A673 (cell line): Measurements from ENCODE around the gene NTNG2. TPM values are rescaled to one million over a fixed set of nuclear protein-coding genes. Genes with fewer than 3 reads are reported as not detected.

Experiments used
- BruUV-seq: library from RNA; stranded (reverse); fragments of 400-500 nt; replicated peaks from 2 replicates; lab custom pipeline; 2021; lab: Mats Ljungman, UMichigan
- CTCF ChIA-PET: fragments of 300-600 bp; sonication (Branson Sonifier 250); formaldehyde crosslinking; loops from one replicate; lab custom pipeline; 2022; ENCODE audit warnings: antibody characterized with exemption; lab: Charles Lee
- POLR2A ChIA-PET: fragments of 300-600 bp; sonication (Branson Sonifier 250); formaldehyde crosslinking; loops from one replicate; lab custom pipeline; 2022; ENCODE audit warnings: antibody characterized with exemption; ENCODE audit not compliant: low non-redundant PET; lab: Charles Lee
- DNase-seq: peaks from one replicate; pipeline ENCODE4 v3.0.0-alpha.2; 2015; ENCODE audit warnings: low spot score
- H3K27ac ChIP-seq: fragments of 200-600 bp; sonication (generic); 2 replicates; pipeline ENCODE4 v1.5.1; 2016; ENCODE audit warnings: mixed run types, low read depth, mild to moderate bottlenecking, mixed read lengths, antibody characterized with exemption, low read length; ENCODE audit not compliant: poor library complexity, severe bottlenecking
- H3K27me3 ChIP-seq: fragments of 200-600 bp; sonication (generic); replicated peaks from 2 replicates; pipeline ENCODE4 v1.6.1; 2017; ENCODE audit warnings: mixed run types, low read depth, mild to moderate bottlenecking, mixed read lengths, antibody characterized with exemption, low read length; ENCODE audit not compliant: insufficient read depth, poor library complexity
- H3K36me3 ChIP-seq: fragments of 200-600 bp; sonication (generic); 2 replicates; pipeline ENCODE4 v1.6.1; 2016; ENCODE audit warnings: mixed run types, mild to moderate bottlenecking, mixed read lengths, antibody characterized with exemption, low read length; ENCODE audit not compliant: insufficient read depth, poor library complexity, severe bottlenecking
- H3K4me1 ChIP-seq: fragments of 200-600 bp; sonication (generic); 2 replicates; pipeline ENCODE4 v1.6.1; 2017; ENCODE audit warnings: mixed run types, mild to moderate bottlenecking, mixed read lengths, antibody characterized with exemption, low read length; ENCODE audit not compliant: insufficient read depth, poor library complexity, severe bottlenecking
- H3K4me3 ChIP-seq: fragments of 200-600 bp; sonication (generic); 2 replicates; pipeline ENCODE4 v1.5.1; 2016; ENCODE audit warnings: low read depth, mixed run types, mild to moderate bottlenecking, mixed read lengths, low read length; ENCODE audit not compliant: poor library complexity, severe bottlenecking
- H3K9me3 ChIP-seq: fragments of 200-600 bp; sonication (generic); 2 replicates; pipeline ENCODE4 v1.6.1; 2016; ENCODE audit warnings: mixed run types, low read depth, mild to moderate bottlenecking, mixed read lengths, antibody characterized with exemption, low read length; ENCODE audit not compliant: poor library complexity, severe bottlenecking
- CTCF ChIP-seq: fragments of 300-800, 200-600 bp; sonication (generic); conservative IDR thresholded peaks from 2 replicates; pipeline ENCODE4 v1.5.1; 2017; ENCODE audit warnings: low read depth, mild to moderate bottlenecking, antibody characterized with exemption, low read length, moderate library complexity, mixed read lengths
- EZH2 ChIP-seq: fragments of 200-600 bp; sonication (generic); IDR thresholded peaks from 2 replicates; pipeline ENCODE4 v1.6.1; 2017; ENCODE audit warnings: borderline replicate concordance, low read depth, mild to moderate bottlenecking, mixed read lengths, antibody characterized with exemption, low read length; ENCODE audit not compliant: poor library complexity, severe bottlenecking
- intact Hi-C: fragments of 100-400 bp; cut with micrococcal nuclease; formaldehyde crosslinking; loops from one replicate; pipeline ENCODE4 v1.10.0; 2022; ENCODE audit not compliant: unreplicated experiment
- total RNA-seq: library from RNA; stranded (reverse); gene quantifications from 2 replicates; pipeline ENCODE4 v1.2.3, GENCODE V29; 2021

NTNG2 gene
- total RNA-seq, 1 experiment from 2014 or later: 1.5 TPM

- no peak for DNase-seq
- no peaks in the 10 kb centered on the region for H3K9me3 ChIP-seq
- H3K36me3 ChIP-seq: no peaks in the 10 kb centered on the region
- H3K4me3 ChIP-seq: no peak overlapping the region
- ChIA-PET CTCF (no interaction called here), POLR2A (no interaction called here)
- BruUV-seq: no TSS peak
- H3K27me3 ChIP-seq: no peaks in the 10 kb centered on the region
- intact Hi-C loops: no loop called here
- peaks cover under 1% of the 10 kb centered on the region for H3K4me1 ChIP-seq
- no peak for TF ChIP-seq CTCF
- no peak for TF ChIP-seq EZH2
- H3K27ac ChIP-seq: no peak overlapping the region
Measured at GRCh38 chr9:132176338-132176737, 14.5 kb downstream of the NTNG2 start.

DNA sequence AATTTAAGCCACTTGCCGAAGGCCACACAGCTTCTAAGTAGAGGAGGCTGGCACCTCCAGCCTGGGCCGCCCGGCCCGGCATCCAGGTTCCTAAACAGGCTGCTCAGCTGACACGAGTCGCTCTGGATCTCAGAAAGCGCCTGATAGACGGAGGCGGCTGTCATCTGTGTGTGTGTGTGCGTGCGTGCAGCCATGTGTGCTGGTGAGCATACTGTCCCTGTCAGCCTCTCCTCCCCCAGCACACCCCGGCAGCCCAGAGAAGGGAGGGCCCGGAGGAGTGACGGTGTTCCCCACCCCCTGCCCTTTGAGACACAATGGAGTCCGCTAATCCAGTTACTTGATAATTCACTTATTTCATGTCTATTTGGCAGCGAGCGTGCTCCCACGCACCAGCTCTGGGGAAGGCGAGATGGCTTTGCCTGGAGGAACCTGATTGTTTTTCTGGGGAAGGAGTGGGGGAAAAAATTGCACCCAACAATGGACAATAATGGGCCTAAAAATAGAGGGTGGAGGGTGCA lies 20.0 kb downstream of the NTNG2 start:
- POLR2A ChIA-PET: no interaction called here
- BruUV-seq: no TSS peak
- H3K27me3 ChIP-seq: no peaks in the 10 kb centered on the region
- H3K9me3 ChIP-seq: no peaks in the 10 kb centered on the region
- no peaks in the 10 kb centered on the region for H3K36me3 ChIP-seq
- peaks cover 48% of the 10 kb centered on the region for H3K4me1 ChIP-seq
- H3K27ac ChIP-seq: no peak overlapping the region
- DNase-seq: peak; percentile 91
- peak overlapping the region; percentile 3 for H3K4me3 ChIP-seq
- CTCF ChIA-PET: interaction anchor here (1.7 kb wide), 1 partner anchor 12 kb away, joined by 10 read pairs; no protein-coding TSS in a partner anchor
- TF ChIP-seq CTCF: no peak
- TF ChIP-seq EZH2: no peak
- intact Hi-C loops: loop anchor here (5.0 kb wide), 1 partner anchor 50 kb away; no protein-coding TSS in a partner anchor

DNA sequence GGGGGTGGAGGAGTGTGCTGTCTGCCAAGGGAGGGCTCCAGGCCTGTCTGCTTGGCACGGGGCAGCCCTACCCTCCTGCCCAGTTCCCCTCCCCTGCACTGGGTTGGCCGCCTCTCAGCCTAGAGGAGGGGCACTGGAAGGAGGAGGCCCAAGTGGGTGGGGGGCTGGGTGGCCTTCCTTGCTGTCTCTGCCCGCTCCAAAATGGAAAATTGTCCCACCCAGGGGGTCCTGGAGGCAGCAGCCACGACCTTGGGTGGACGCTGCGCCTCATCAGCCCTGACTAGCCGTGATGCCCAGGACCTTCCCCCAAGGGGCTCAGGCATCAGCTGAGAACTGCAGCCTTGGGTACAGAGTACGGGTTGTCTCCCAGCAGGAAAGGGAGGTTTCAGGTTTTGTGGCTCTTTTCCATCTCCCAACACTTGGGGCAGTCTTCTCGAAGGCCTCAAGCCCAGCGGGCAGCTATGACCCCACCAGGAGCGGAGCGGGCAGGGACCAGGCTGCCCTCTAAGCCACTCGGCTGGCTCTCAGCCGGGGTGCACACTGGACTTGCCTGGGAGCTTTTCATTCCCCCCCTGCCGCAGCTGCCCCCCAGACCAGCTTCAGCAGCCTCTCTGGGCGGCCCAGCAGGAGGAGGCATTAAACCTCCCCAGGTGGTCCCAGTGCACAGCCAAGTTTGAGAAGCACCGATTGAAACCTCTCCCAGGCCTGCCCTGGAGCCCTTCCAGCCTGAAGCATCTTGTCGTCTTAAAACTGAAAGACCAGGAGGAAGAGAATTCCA lies 20.6 kb downstream of the NTNG2 start:
- ChIA-PET POLR2A (no interaction called here), CTCF (interaction anchor here (1.0 to 1.7 kb wide), 2 partner anchors 13 to 54 kb away, joined by 5 to 10 read pairs; no protein-coding TSS in a partner anchor)
- BruUV-seq: no TSS peak
- H3K36me3 ChIP-seq: no peaks in the 10 kb centered on the region
- peak; percentile 71 for DNase-seq
- H3K4me3 ChIP-seq: peak overlapping the region; percentile 3
- peaks cover 54% of the 10 kb centered on the region for H3K4me1 ChIP-seq
- intact Hi-C loops: loop anchor here (5.0 kb wide), 1 partner anchor 50 kb away; no protein-coding TSS in a partner anchor
- no peaks in the 10 kb centered on the region for H3K9me3 ChIP-seq
- H3K27ac ChIP-seq: peak overlapping the region; percentile 50
- TF ChIP-seq EZH2 (no peak), CTCF (peak; percentile 52)
- H3K27me3 ChIP-seq: no peaks in the 10 kb centered on the region
